Activated CD4-positive, alpha-beta T cell treated with anti-CD3 and anti-CD28 coated beads, Interleukin-2, amount 50 U/mL, for 4 hours (primary cell): ENCODE data around the gene TBP.
"Not testable (repeated sequence)": the region's sequence is repeated elsewhere in the genome, so short reads cannot be mapped to it uniquely, and the experiment has no call there.

Source experiments
- DNase-seq, 2 experiments: peaks; one replicate each; pipeline ENCODE4 v3.0.0-alpha.2; 2020

Gene TBP

GRCh38 chr6:170612256-170612804 is 58.2 kb downstream of the TBP start:
- DNase-seq = not testable (repeated sequence)

GRCh38 chr6:170616020-170616554 is 61.9 kb downstream of the TBP start:
- not testable (repeated sequence) for DNase-seq
